K562 (cell line): ENCODE data around the gene AKAP12. TPM values are rescaled to one million over a fixed set of nuclear protein-coding genes. Genes with fewer than 3 reads are reported as not detected.
A peak's percentile ranks its signal among the peaks of the same experiment; 100 is the strongest.

Source experiments
- ATAC-seq: fragments of 200-7000 bp; cut with Tn5 transposase; 3 replicates; pipeline ENCODE4 v1.9.1; 2020; ENCODE audit warnings: moderate library complexity
- BruUV-seq: library from RNA; stranded (reverse); fragments of 400-500 nt; replicated peaks from 2 replicates; lab custom pipeline; 2021; lab: Mats Ljungman, UMichigan
- CTCF ChIA-PET: fragments of 300-600 bp; formaldehyde crosslinking; extraction: SDS; loops from one replicate; lab custom pipeline; 2021; ENCODE audit warnings: low intra/inter-chr PET ratio; lab: Yijun Ruan, JAX
- POLR2A ChIA-PET: fragments of 300-600, 350-650 bp; sonication (Branson Sonifier 250); formaldehyde crosslinking; extraction: SDS; loops from one replicate; lab custom pipeline; 2021; ENCODE audit warnings: antibody characterized with exemption, inconsistent platforms; lab: Yijun Ruan, JAX
- DNase-seq, 4 experiments: peaks; one replicate each; pipeline versions ENCODE4 v3.0.0 to v3.0.0-alpha.2; 2011 to 2018; ENCODE audit warnings: low spot score in 3 of 4, mixed read lengths in 3 of 4; ENCODE audit errors: extremely low read depth in 1 of 4
- FAIRE-seq: peaks from 2 replicates; lab custom pipeline; 2011; peaks lifted over from hg19 to GRCh38; lab: Jason Lieb, UNC
- H2AFZ ChIP-seq: 2 replicates; pipeline ENCODE4 v1.6.0; 2011; ENCODE audit warnings: low read depth, low read length, control low read depth, inconsistent platforms
- H3K27ac ChIP-seq: fragments of 200-600 bp; 3 replicates; pipeline ENCODE4 v1.8.0; 2011; ENCODE audit warnings: low read depth, mild to moderate bottlenecking, control low read depth, inconsistent platforms, low read length, moderate library complexity, mixed read lengths; ENCODE audit errors: extremely low read depth
- H3K27me3 ChIP-seq, 2 experiments: fragments of 300-600 bp in 1 of 2; 2 replicates in 1 of 2; 3 replicates in 1 of 2; pipeline versions ENCODE4 v1.6.0 to v1.8.0; 2011; ENCODE audit warnings: inconsistent platforms in 2 of 2, low read length in 2 of 2, mild to moderate bottlenecking in 1 of 2, mixed read lengths in 1 of 2, moderate library complexity in 1 of 2; ENCODE audit not compliant: control insufficient read depth in 2 of 2, insufficient read depth in 2 of 2
- H3K36me3 ChIP-seq: fragments of 300-600 bp; 3 replicates; pipeline ENCODE4 v1.8.0; 2011; ENCODE audit warnings: mild to moderate bottlenecking, low read length, inconsistent platforms; ENCODE audit not compliant: control insufficient read depth, insufficient read depth
- H3K4me1 ChIP-seq, 2 experiments: fragments of 200-600 bp in 1 of 2; replicated peaks in 1 of 2; 2 replicates in 1 of 2; 3 replicates in 1 of 2; pipeline versions ENCODE4 v1.5.1 to v1.8.0; 2011; ENCODE audit warnings: inconsistent platforms in 2 of 2, low read length in 2 of 2, mild to moderate bottlenecking in 1 of 2, mixed read lengths in 1 of 2, moderate library complexity in 1 of 2; ENCODE audit not compliant: control insufficient read depth in 2 of 2, insufficient read depth in 2 of 2
- H3K4me2 ChIP-seq: 2 replicates; pipeline ENCODE4 v1.6.1; 2011; ENCODE audit warnings: low read length, control low read depth, inconsistent platforms, mixed read lengths; ENCODE audit not compliant: insufficient read depth
- H3K4me3 ChIP-seq: fragments of 200-600 bp; sonication (generic), shearing (Covaris generic); 2 replicates; pipeline ENCODE4 v1.5.1; 2016; ENCODE audit warnings: control low read depth, inconsistent platforms
- H3K79me2 ChIP-seq: fragments of 200-600 bp; 3 replicates; pipeline ENCODE4 v1.8.0; 2011; ENCODE audit warnings: low read length, inconsistent platforms; ENCODE audit not compliant: control insufficient read depth, insufficient read depth
- H3K9ac ChIP-seq, 2 experiments: 2 replicates each; pipeline versions ENCODE4 v1.6.0 to v1.6.1; 2011; ENCODE audit warnings: low read depth in 2 of 2, low read length in 2 of 2, control low read depth in 1 of 2, inconsistent platforms in 1 of 2, mild to moderate bottlenecking in 1 of 2, mixed read lengths in 1 of 2; ENCODE audit not compliant: insufficient read depth in 1 of 2
- H3K9me1 ChIP-seq: one replicate; pipeline ENCODE4 v1.6.0; 2011; ENCODE audit warnings: inconsistent platforms, mild to moderate bottlenecking, low read length, moderate library complexity; ENCODE audit not compliant: control insufficient read depth, insufficient read depth
- H3K9me3 ChIP-seq: replicated peaks from 2 replicates; pipeline ENCODE4 v1.5.1; 2011; ENCODE audit warnings: low read depth, low read length, inconsistent platforms; ENCODE audit not compliant: control insufficient read depth, insufficient read depth
- H4K20me1 ChIP-seq: replicated peaks from 2 replicates; pipeline ENCODE4 v1.6.1; 2011; ENCODE audit warnings: low read length, inconsistent platforms, mixed read lengths; ENCODE audit not compliant: control insufficient read depth, insufficient read depth
- DIDO1 ChIP-seq: fragments of 450-650 bp; IDR thresholded peaks from 2 replicates; pipeline ENCODE4 v1.6.1; 2016; ENCODE audit warnings: low read depth, missing biosample characterization, missing genetic modification characterization
- DNMT1 ChIP-seq: fragments of 450-650 bp; IDR thresholded peaks from 2 replicates; pipeline ENCODE4 v1.6.1; 2016; ENCODE audit warnings: antibody characterized with exemption, mild to moderate bottlenecking
- ETV1 ChIP-seq: fragments of 450-650 bp; conservative IDR thresholded peaks from 2 replicates; pipeline ENCODE4 v1.6.1; 2016; ENCODE audit warnings: missing genetic modification characterization, control low read depth, low read depth, missing compliant biosample characterization
- MAFF ChIP-seq: IDR thresholded peaks from 2 replicates; pipeline ENCODE4 v1.6.1; 2012; ENCODE audit warnings: low read length, improper control_type of control experiment
- NR2C1 ChIP-seq, 2 experiments: fragments of 450-650 bp; IDR thresholded peaks; 2 replicates each; pipeline ENCODE4 v1.6.1; 2017; ENCODE audit warnings: mild to moderate bottlenecking in 2 of 2, antibody characterized with exemption in 1 of 2, inconsistent platforms in 1 of 2, missing compliant biosample characterization in 1 of 2, missing genetic modification characterization in 1 of 2
- RBM25 ChIP-seq: fragments of 200-400 bp; formaldehyde crosslinking; IDR thresholded peaks from 2 replicates; pipeline ENCODE4 v1.6.1; 2018; ENCODE audit warnings: low read length, low read depth, moderate library complexity; ENCODE audit not compliant: severe bottlenecking
- SNIP1 ChIP-seq: fragments of 450-650 bp; IDR thresholded peaks from 2 replicates; pipeline ENCODE4 v1.7.1; 2017; ENCODE audit warnings: low read depth, mild to moderate bottlenecking
- ZNF146 ChIP-seq: IDR thresholded peaks from one replicate; pipeline ENCODE4 v1.6.1; 2018; ENCODE audit warnings: missing compliant biosample characterization; ENCODE audit not compliant: unreplicated experiment
- WGBS: fragments of 100-300 bp; shearing (Covaris generic); methylation state at CpG from one replicate; pipeline ENCODE4 v1.1.6; 2016; ENCODE audit warnings: low coverage, mixed read lengths; ENCODE audit not compliant: insufficient coverage; ENCODE audit errors: missing lambda C conversion rate; 5-methylcytosine and 5-hydroxymethylcytosine counted together
- in situ Hi-C: fragments of 300-500 bp; cut with MboI; formaldehyde crosslinking; loops from 4 replicates; pipeline ENCODE4 v1.15.0; 2018; ENCODE audit warnings: inconsistent platforms, mixed read lengths
- intact Hi-C: fragments of 100-400 bp; cut with micrococcal nuclease; formaldehyde crosslinking; loops from 2 replicates; pipeline ENCODE4 v1.14.2; 2022
- polyA plus RNA-seq, 8 experiments: library from polyadenylated mRNA; depleted of rRNA in 4 of 8; stranded (reverse) in 5 of 8; unstranded in 3 of 8; fragments of >200 nt; fragmentation: Nextera tagmentation in 2 of 8; fragmentation: Illumina TruSeq in 1 of 8; extraction: Ambion mirVana in 2 of 8; extraction: Trizol in 1 of 8; gene quantifications; 2 replicates each; pipeline versions ENCODE4 v1.2.1 to v1.2.3, GENCODE V29; 2011 to 2014; ENCODE audit warnings: inconsistent platforms in 1 of 8, missing spikeins in 1 of 8
- total RNA-seq, 7 experiments: library from RNA; depleted of rRNA in 6 of 7; stranded (reverse); fragments of >200 nt in 6 of 7; fragmentation: Illumina TruSeq in 2 of 7; extraction: Trizol in 2 of 7; gene quantifications; 2 replicates each; pipeline versions ENCODE4 v1.2.1 to v1.2.3, GENCODE V29; 2011 to 2021; ENCODE audit warnings: low replicate concordance in 1 of 7

Gene AKAP12
- total and polyA plus RNA-seq, 9 of the 15 experiments (the other 6 are each of a cell fraction or from before 2014, with no cell fraction given): 0.08 to 2.0 (median 0.62) TPM

DNA sequence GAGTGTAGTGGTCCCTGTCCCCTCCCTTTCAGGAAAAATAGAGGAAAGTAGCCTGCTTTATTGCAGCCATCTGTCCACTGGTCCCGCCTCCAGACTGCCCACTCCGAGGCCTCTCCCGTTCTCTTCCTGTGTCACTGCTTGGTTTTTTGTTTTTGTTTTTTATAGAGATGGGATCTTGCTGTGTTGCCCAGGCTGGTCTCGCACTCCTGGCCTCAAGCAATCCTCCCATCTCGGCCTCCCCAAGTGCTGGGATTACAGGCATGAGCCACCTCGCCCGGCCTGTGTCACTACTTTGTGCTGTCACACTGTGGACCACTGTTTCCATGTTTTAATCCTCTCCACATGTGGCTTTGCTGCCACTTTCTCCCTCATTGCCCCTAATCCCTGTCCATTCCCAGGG lies 80.4 kb downstream of the AKAP12 start:
- no peaks in the 10 kb centered on the region for H3K9me1 ChIP-seq
- H4K20me1 ChIP-seq: no peaks in the 10 kb centered on the region
- H3K79me2 ChIP-seq: no peaks in the 10 kb centered on the region
- H3K36me3 ChIP-seq: no peaks in the 10 kb centered on the region
- H3K9ac ChIP-seq: no peak overlapping the region
- no peak overlapping the region for H3K4me2 ChIP-seq
- DNase-seq: no peak
- no peak for ATAC-seq
- BruUV-seq: no TSS peak
- H2AFZ ChIP-seq: no peak overlapping the region
- TF ChIP-seq NR2C1 (IDR thresholded peaks at IDR 0.05): no peak
- no peak for TF ChIP-seq NR2C1 (tag; IDR thresholded peaks at IDR 0.05)
- no peak for TF ChIP-seq DIDO1 (tag)
- TF ChIP-seq, all 486 proteins: peak for 0
- intact Hi-C loops (loop anchor here (5.0 to 10.0 kb wide), 2 partner anchors 153 to 205 kb away; no protein-coding TSS in a partner anchor), in situ Hi-C loops (no loop called here)
- POLR2A ChIA-PET: no interaction called here
- no peak for FAIRE-seq
- peaks cover 26 to 48% of the 10 kb centered on the region in 2 experiments; a peak in 4 of 5 replicates for H3K27me3 ChIP-seq
- CTCF ChIA-PET: no interaction called here
- no peaks in the 10 kb centered on the region for H3K9me3 ChIP-seq
- H3K4me3 ChIP-seq: no peak overlapping the region
- H3K27ac ChIP-seq: no peak overlapping the region
- WGBS: under 1% methylated on average over 7 of the region's 7 CpGs
- H3K4me1 ChIP-seq: no peaks in the 10 kb centered on the region; a peak in 2 of 5 replicates

DNA sequence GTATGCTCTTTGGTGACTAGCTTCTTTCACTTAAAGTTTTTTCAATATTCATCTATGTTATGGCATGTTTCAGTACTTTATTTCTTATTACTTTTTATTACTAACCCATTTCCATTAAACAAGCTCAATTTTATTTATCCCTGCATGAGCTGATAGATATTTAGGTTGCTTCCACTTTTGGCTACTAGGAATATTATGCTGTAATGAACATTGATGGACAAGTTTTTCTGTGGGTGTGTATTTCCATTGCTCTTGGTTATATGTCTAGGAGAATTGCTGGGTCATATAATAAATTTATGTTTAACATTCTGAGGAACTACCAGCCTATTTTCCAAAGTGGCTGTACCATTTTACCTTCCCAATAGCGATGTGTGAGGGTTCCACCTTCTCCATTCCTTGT lies 81.7 kb downstream of the AKAP12 start:
- no peaks in the 10 kb centered on the region for H4K20me1 ChIP-seq
- BruUV-seq: no TSS peak
- H3K9me3 ChIP-seq: no peaks in the 10 kb centered on the region
- H3K4me3 ChIP-seq: no peak overlapping the region
- no peaks in the 10 kb centered on the region for H3K79me2 ChIP-seq
- FAIRE-seq (no peak), ATAC-seq (no peak), DNase-seq (no peak)
- no peaks in the 10 kb centered on the region for H3K36me3 ChIP-seq
- H3K27me3 ChIP-seq: peaks cover 26 to 53% of the 10 kb centered on the region in 2 experiments
- peaks cover 0 to 6% of the 10 kb centered on the region in 2 experiments; a peak in 2 of 5 replicates for H3K4me1 ChIP-seq
- TF ChIP-seq RBM25: peak; percentile 68
- no peak for TF ChIP-seq MAFF
- TF ChIP-seq DNMT1: no peak
- TF ChIP-seq ETV1 (tag): no peak
- TF ChIP-seq SNIP1: no peak
- TF ChIP-seq ZNF146 (CRISPR knock-in tag): peak; percentile 69
- H3K4me2 ChIP-seq: no peak overlapping the region
- ChIA-PET POLR2A (interaction anchor here (1.4 kb wide), 1 partner anchor 12 kb away, joined by 3 read pairs; no protein-coding TSS in a partner anchor), CTCF (interaction anchor here (1.4 kb wide), 1 partner anchor 307 kb away, joined by 3 read pairs; no protein-coding TSS in a partner anchor)
- 18% methylated on average over 1 of the region's 1 CpG for WGBS
- H3K9me1 ChIP-seq: no peaks in the 10 kb centered on the region
- no peak overlapping the region for H3K27ac ChIP-seq
- no peak overlapping the region for H2AFZ ChIP-seq
- H3K9ac ChIP-seq: no peak overlapping the region
- in situ Hi-C loops (no loop called here), intact Hi-C loops (loop anchor here (5.0 to 10.0 kb wide), 2 partner anchors 154 to 207 kb away; no protein-coding TSS in a partner anchor)
